ENCODE measurements around the gene EPB41L2.

DNA sequence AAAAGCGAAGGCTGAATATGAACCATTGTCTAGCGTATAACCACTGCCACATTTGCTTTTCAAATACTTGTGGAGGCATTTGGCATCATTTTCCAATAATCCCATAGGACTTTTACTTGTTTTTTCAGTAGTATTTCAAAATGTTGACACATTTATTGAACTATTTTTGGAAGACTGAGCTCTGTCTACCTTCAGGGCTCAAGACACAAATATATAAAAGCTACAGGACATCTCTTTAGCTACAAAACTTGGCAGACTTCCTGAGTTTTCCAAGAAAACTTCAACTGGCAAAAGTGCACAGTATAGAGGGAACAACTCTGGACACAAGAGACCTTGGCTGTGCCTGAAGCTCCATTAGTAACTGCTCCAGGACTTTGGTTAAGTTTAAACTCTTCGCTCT is 13.4 kb downstream of the EPB41L2 start:
- no peak for TF ChIP-seq EZH2 (IDR thresholded peaks at IDR 0.05; ENCODE audit: insufficient read depth, low read length)
- TF ChIP-seq, protein P1, sequence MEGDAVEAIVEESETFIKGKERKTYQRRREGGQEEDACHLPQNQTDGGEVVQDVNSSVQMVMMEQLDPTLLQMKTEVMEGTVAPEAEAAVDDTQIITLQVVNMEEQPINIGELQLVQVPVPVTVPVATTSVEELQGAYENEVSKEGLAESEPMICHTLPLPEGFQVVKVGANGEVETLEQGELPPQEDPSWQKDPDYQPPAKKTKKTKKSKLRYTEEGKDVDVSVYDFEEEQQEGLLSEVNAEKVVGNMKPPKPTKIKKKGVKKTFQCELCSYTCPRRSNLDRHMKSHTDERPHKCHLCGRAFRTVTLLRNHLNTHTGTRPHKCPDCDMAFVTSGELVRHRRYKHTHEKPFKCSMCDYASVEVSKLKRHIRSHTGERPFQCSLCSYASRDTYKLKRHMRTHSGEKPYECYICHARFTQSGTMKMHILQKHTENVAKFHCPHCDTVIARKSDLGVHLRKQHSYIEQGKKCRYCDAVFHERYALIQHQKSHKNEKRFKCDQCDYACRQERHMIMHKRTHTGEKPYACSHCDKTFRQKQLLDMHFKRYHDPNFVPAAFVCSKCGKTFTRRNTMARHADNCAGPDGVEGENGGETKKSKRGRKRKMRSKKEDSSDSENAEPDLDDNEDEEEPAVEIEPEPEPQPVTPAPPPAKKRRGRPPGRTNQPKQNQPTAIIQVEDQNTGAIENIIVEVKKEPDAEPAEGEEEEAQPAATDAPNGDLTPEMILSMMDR (IDR thresholded peaks at IDR 0.05; ENCODE audit: insufficient read depth, low read depth, low read length) = no peak
